HEK293T (cell line): ENCODE measurements around the gene PLEKHM1.
"Not testable (repeated sequence)": the region's sequence is repeated elsewhere in the genome, so short reads cannot be mapped to it uniquely, and the experiment has no call there.

Experiments used
- CTCF ChIA-PET: fragments of 350-600 bp; formaldehyde crosslinking; extraction: SDS; loops from one replicate; lab custom pipeline; 2021; ENCODE audit warnings: antibody characterized with exemption, inconsistent platforms; lab: Yijun Ruan, JAX
- POLR2A ChIA-PET: fragments of 350-600 bp; formaldehyde crosslinking; extraction: SDS; loops from one replicate; lab custom pipeline; 2020; ENCODE audit warnings: antibody characterized with exemption, inconsistent platforms; lab: Yijun Ruan, JAX
- DNase-seq: peaks from one replicate; pipeline ENCODE4 v3.0.0; 2012; ENCODE audit warnings: mixed read lengths; ENCODE audit errors: extremely low spot score
- ARNT ChIP-seq: fragments of 450-650 bp; IDR thresholded peaks from 2 replicates; pipeline ENCODE4 v1.6.1; 2017; ENCODE audit warnings: mild to moderate bottlenecking
- BHLHE40 ChIP-seq: fragments of 450-650 bp; IDR thresholded peaks from 2 replicates; pipeline ENCODE4 v1.6.1; 2016; ENCODE audit warnings: mild to moderate bottlenecking, moderate library complexity, borderline replicate concordance
- CTBP1 ChIP-seq: fragments of 450-650 bp; IDR thresholded peaks from 2 replicates; pipeline ENCODE4 v1.6.1; 2016; ENCODE audit warnings: borderline replicate concordance
- ELF4 ChIP-seq: fragments of 450-650 bp; IDR thresholded peaks from 2 replicates; pipeline ENCODE4 v1.6.1; 2017; ENCODE audit warnings: antibody characterized with exemption
- FOXA1 ChIP-seq: fragments of 450-650 bp; IDR thresholded peaks from 2 replicates; pipeline ENCODE4 v1.6.1; 2016; ENCODE audit warnings: mild to moderate bottlenecking
- FOXK2 ChIP-seq: fragments of 450-650 bp; IDR thresholded peaks from 2 replicates; pipeline ENCODE4 v1.6.1; 2016; ENCODE audit warnings: mild to moderate bottlenecking
- FOXM1 ChIP-seq: fragments of 450-650 bp; IDR thresholded peaks from 2 replicates; pipeline ENCODE4 v1.6.1; 2017; ENCODE audit warnings: mild to moderate bottlenecking, borderline replicate concordance
- HDGF ChIP-seq: fragments of 450-650 bp; IDR thresholded peaks from 2 replicates; pipeline ENCODE4 v1.6.1; 2017; ENCODE audit warnings: antibody characterized with exemption, borderline replicate concordance
- L3MBTL2 ChIP-seq: fragments of 450-650 bp; conservative IDR thresholded peaks from 2 replicates; pipeline ENCODE4 v1.6.1; 2016; ENCODE audit warnings: mild to moderate bottlenecking
- LEF1 ChIP-seq: fragments of 450-650 bp; IDR thresholded peaks from 2 replicates; pipeline ENCODE4 v1.6.1; 2017; ENCODE audit warnings: mild to moderate bottlenecking, borderline replicate concordance
- NFRKB ChIP-seq: fragments of 450-650 bp; IDR thresholded peaks from 2 replicates; pipeline ENCODE4 v1.6.1; 2016; ENCODE audit warnings: mild to moderate bottlenecking, moderate library complexity
- SP1 ChIP-seq: fragments of 450-650 bp; IDR thresholded peaks from 2 replicates; pipeline ENCODE4 v1.6.1; 2017
- SUZ12 ChIP-seq: fragments of 450-650 bp; IDR thresholded peaks from 2 replicates; pipeline ENCODE4 v1.6.1; 2016; ENCODE audit warnings: mild to moderate bottlenecking
- TARDBP ChIP-seq: fragments of 450-650 bp; IDR thresholded peaks from 2 replicates; pipeline ENCODE4 v1.6.1; 2016
- ZNF384 ChIP-seq: fragments of 450-650 bp; IDR thresholded peaks from 2 replicates; pipeline ENCODE4 v1.6.1; 2016
- TF ChIP-seq, protein P1 (sequence below): fragments of 450-650 bp; IDR thresholded peaks from 2 replicates; pipeline ENCODE4 v1.6.1; 2016

The PLEKHM1 gene

DNA sequence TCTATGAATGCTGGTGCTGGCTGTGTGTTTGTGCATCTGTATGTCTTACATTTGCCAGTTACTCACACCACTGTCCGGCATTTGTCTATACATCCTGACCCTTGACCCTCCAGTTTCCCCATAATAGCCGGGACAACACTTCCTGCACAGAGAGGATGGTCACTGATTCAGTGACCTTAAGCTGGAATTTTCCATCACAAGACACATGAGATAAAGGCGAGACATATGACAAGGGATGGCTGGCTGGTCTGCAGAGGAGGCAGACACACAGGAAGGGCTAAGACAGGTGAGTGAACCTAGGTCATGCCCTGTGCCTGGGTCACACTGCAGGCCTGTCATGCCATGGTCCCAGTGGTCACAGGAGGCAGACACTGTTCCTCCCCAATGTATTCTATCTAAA is 18.3 kb downstream of the PLEKHM1 start:
- DNase-seq, CTCF ChIA-PET, POLR2A ChIA-PET: not testable (repeated sequence)

DNA sequence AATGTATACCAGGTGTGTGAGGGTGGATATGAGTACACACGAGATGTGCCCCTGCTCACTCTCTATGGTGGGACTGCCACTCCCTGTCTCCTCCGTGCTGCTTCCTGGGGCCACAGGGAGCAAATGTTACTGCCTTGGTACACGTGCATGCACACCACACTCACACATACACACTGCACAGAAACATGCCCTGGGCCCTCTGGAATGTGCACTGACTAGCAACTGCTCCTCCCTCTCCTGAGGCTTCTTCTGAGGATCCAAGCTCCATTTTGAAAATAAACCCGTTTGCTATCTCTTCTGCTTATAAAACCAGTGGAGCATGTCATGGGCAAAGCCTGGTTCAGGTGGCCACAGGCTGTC is 21.3 kb downstream of the PLEKHM1 start:
- CTCF ChIA-PET, DNase-seq, POLR2A ChIA-PET: not testable (repeated sequence)

DNA sequence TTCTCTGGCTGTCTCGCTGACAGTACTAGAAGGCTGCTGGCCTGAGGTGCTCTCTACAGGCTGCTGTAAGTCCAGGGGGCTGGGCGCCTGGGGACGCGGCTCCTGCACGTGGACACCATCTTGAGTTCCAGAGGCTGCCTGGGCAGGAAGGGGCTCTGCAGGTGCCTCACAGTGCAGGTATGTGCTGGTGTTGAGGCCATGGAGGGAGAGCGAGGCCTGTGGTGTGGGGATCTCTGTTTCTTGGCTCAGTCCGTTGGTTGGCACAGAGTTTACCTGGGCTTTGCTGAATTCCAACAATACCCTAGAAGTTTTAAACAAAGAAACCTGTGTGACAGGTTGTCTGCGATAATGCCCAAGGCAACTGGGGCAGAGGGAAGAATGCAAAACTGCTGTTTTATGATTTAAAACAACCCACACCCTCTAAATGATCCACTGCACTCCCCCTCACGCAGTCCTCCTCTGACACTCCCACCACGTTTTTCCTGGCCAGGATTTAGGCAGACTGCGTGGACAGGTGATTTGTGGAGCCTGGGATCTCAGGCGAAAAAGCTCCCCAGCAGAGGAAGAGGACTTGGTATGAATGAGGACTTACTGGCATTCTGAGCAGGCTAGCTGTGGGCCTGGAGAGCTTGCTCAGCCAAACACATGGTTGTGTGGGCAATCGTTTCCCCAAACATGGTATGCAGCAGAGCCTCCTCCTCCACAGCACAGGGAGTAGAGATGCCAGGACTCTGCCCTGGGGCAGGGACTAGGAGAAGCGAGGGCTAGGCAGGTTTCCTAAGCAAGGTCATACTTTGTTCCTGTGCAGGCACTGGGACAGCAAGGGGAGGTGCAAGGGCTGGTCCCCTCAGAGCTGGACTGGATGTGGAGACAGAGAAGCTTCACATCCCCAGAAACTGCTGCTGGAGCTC is 22.0 kb downstream of the PLEKHM1 start:
- DNase-seq, POLR2A ChIA-PET: not testable (repeated sequence)

DNA sequence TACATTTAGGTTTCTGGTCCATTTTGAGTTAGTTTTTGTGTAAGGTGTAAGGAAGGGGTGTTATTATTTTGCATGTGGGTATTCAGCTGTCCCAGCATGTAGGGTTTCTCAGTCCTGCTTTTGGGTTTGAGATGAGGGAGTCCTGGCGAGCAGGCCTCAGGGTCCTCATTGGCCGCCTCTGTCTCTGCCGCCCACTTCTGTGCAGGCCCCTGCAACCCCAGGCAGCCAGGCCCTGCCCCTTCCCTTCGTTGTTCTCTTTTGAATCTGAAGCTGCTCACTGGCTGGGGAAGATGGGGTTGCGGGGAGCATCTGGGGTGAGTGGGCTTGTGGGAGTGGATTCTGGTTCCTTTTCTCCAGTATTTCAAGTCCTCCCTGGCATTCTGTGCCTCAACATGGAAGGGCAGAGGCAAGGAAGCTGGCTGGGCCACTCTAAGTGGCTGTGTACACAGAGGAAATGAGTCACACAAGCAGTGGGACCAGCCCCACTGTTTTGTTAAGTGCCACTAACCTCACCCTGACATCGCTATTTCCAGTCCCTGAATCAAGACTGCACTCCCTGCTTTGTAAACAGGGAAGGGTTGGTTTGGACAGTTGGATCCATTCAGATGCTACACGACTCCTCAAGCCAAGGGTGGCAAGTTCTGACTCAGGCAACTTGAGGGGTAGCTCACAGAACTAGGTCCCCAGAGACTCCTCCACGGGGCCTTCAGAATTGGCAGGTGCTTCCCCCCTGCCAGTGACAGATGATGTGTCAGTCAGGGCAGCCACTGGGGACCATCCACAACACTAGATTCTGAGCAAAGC is 28.8 kb downstream of the PLEKHM1 start:
- DNase-seq, CTCF ChIA-PET, POLR2A ChIA-PET: not testable (repeated sequence)

More for the DNA sequence above, 22.0 kb downstream of the PLEKHM1 start:
- CTCF ChIA-PET: not testable (repeated sequence)

DNA sequence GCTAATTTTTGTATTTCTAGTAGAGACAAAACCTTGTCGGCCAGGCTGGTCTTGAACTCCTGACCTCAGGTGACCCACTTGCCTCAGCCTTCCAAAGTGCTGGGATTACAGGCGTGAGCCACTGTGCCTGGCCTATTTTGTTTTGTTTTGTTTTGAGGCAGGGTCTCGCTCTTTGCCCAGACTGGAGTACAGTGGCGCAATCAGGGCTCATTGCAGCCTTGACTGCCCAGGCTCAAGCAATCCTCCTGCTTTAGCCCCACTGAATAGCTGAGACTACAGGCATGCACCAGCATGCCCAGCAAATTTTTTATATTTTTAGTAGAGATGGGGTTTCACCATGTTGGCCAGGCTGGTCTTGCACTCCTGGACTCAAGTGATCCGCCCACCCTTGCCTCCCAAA is 30.1 kb downstream of the PLEKHM1 start:
- DNase-seq, CTCF ChIA-PET, POLR2A ChIA-PET: not testable (repeated sequence)

DNA sequence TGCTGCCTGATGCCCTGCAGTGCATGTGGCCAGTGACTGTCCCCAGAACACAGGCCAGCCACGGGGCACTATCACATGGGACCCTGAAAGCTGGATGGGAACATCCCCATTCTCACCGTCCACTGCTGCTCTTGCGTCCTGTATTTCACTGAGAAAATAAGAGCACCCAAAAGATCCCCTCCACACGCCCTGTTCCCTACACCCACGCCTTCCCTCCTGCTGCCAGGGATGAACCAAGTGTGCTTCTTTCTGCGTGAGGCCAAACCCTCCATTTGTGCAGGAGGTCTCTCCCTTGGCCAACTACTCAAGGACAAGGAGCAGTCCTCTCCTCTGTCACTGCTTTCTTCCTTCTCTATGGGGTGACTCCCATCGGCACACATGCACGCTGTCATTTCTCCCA is 36.2 kb downstream of the PLEKHM1 start:
- POLR2A ChIA-PET, DNase-seq, CTCF ChIA-PET: not testable (repeated sequence)

DNA sequence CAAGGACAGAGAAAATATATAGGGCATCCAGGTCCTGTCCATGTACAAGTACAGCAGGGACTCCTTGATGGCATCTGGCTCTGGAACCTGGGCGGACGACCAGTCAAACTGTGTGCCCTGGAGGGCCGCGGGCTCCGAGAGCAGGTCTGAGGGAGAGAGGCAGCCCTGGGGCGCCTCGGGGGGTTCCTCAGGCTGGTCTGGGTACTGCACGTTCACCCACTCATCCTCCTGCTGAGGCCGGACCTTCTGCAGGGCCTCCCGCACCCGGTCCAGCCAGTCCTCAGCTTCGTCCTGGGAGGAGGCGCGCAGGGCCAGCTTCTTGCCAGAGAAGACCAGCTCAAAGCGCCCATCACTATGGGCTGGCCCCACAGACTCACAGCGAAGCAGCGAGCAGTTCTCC is 36.8 kb downstream of the PLEKHM1 start:
- DNase-seq, POLR2A ChIA-PET, CTCF ChIA-PET: not testable (repeated sequence)

DNA sequence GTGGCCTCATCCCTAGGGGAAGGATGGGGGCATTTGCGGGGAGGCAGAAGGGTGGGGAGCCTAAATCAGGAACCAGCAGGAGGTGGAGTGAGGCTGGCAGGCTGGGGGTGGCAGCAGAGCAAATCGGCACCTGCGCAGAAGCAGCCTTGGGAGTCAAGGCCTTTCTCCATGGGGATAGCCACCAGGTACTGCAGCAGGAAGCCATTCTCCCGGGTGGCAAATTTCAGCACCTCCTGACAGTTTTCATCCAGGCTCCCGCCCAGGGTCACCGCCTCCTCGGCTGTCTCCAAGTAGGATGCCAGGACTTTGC is 37.3 kb downstream of the PLEKHM1 start:
- POLR2A ChIA-PET, DNase-seq, CTCF ChIA-PET: not testable (repeated sequence)

DNA sequence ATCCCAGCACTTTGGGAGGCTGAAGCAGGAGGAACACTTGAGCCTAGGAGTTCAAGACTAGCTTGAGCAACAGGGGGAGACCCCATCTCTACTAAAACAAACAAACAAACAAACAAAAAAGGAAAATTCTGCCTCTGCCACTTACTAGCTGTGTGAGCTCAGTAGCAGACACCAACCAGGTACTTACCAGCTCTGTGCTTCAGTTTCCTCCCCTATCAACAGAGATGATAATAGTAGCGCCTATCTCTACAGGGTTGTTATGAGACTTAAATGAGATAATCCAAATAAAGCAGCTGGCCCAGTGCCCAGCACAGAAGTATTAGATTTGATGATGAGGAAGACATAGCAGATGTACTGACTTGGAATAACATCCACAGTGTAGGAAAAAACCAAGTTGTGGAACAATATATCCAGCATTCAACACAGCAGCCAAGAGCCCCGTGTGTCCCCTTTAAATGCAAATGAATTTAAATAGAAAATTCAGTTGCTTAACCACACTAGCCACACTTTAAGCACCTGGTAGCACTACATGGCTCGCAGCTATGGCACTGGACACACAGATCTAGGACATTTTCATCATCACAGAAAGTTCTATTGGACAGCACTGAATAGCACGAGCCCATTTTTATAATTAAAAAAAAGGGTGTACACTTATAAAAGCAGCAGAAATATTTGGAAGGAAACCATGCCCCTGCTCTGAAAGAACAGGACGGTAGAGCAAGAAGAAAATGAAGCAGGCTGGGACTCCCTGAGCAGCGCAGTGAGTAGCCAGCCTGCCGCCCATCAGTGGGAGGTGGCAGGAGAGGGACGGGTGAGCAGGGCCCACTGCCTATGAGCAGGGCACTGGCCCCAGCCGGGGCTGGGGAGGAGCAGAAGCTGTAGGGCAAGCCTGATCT is 37.9 kb downstream of the PLEKHM1 start:
- CTCF ChIA-PET, DNase-seq, POLR2A ChIA-PET: not testable (repeated sequence)

DNA sequence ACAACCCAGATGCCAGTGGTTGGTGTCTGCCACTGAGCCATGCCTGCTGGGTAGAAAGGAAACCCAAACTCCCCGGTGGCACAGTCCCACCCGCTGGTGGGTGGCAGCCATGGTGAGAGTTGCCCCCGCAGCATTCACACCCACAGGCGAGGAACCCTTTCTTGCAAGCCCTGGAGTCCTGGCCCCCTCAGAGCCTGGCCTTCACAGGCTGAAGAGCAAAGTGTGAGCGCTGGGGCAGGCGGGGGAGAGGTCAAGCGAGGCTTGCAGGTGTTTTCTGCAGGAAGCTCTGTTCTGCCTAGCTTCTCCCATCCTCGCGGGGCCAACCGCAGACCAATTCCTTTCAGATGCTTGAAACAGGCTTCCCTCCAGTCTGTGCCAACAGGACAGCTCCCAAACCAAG is 38.9 kb downstream of the PLEKHM1 start:
- CTCF ChIA-PET, DNase-seq, POLR2A ChIA-PET: not testable (repeated sequence)

DNA sequence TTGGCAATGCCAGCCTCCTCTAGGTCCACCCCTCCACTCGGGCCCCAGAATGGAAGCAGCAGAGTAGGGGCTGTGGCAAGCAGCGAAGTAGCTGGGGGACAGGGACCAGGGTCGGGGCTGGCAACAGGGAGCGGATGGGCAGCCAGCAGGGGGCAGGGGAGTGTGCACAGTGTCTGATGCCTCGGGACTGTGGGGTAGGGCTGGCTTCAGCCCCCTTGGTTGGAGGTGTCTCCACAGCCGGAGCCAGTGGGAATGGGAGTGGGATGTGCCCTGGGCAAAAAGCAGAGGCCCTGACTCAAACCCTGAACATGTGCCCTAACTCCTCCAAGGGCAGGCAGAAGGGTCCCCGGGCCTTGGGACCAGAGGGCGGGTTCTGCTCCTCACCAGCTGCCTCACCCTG is 39.4 kb downstream of the PLEKHM1 start:
- POLR2A ChIA-PET: no interaction called here
- peak; percentile 4 for DNase-seq
- TF ChIP-seq FOXK2 (no peak), SP1 (no peak), SUZ12 (no peak), TARDBP (no peak), LEF1 (no peak), FOXM1 (no peak), FOXA1 (no peak), BHLHE40 (no peak), CTBP1 (no peak), HDGF (no peak), ARNT (no peak), L3MBTL2 (no peak), ELF4 (no peak), NFRKB (no peak), ZNF384 (no peak)
- TF ChIP-seq, protein P1, sequence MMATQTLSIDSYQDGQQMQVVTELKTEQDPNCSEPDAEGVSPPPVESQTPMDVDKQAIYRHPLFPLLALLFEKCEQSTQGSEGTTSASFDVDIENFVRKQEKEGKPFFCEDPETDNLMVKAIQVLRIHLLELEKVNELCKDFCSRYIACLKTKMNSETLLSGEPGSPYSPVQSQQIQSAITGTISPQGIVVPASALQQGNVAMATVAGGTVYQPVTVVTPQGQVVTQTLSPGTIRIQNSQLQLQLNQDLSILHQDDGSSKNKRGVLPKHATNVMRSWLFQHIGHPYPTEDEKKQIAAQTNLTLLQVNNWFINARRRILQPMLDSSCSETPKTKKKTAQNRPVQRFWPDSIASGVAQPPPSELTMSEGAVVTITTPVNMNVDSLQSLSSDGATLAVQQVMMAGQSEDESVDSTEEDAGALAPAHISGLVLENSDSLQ: no peak
- CTCF ChIA-PET: no interaction called here

DNA sequence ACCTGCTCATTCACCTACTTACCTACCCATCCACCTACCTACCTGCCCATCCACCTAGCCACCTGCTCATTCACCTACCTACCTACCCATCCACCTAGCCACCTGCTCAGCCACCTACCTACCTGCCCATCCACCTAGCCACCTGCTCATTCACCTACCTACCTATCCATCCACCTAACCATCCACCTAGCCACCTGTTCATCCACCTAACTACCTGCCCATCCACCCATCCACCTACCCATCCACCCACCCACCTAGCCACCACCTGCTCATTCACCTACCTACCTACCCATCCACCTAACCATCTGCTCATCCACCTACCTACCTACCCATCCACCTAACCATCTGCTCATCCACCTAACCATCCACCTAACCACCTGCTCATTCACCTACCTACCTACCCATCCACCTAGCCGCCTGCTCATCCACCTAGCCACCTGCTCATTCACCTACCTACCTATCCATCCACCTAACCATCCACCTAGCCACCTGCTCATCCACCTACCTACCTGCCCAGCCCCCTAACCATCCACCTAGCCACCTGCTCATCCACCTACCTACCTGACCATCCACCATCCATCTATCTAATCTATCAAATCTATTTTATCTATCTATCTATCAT is 40.7 kb downstream of the PLEKHM1 start:
- POLR2A ChIA-PET, CTCF ChIA-PET, DNase-seq: not testable (repeated sequence)

DNA sequence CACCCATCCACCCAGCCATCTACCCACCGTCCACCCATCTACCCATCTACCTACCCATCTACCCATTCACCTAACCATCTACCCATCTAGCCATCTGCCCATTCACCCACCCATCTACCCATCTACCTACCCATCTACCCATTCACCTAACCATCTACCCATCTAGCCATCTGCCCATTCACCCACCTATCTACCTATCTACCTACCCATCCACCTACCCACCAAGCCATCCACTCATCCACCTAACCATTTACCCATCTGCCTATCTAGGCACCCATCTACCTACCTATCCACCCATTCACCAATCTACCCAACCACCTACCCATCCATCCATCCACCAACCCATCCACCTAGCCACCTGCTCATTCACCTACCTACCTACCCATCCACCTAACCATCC is 41.3 kb downstream of the PLEKHM1 start:
- DNase-seq, POLR2A ChIA-PET, CTCF ChIA-PET: not testable (repeated sequence)
